ENCODE data around the gene TYMP.

- TF ChIP-seq EZH2phosphoT487 (IDR thresholded peaks at IDR 0.05; ENCODE audit: borderline replicate concordance, low read depth) (no peak), TCF12 (IDR thresholded peaks at IDR 0.05) (no peak), CTCF (IDR thresholded peaks at IDR 0.05) (peak; percentile 42), MXI1 (IDR thresholded peaks at IDR 0.05; ENCODE audit: low read depth, low read length) (no peak), FOSL2 (IDR thresholded peaks at IDR 0.05; ENCODE audit: borderline replicate concordance, low read depth) (no peak), RCOR1 (IDR thresholded peaks at IDR 0.05; ENCODE audit: low read length) (no peak), REST (IDR thresholded peaks at IDR 0.05; ENCODE audit: low read depth, low read length) (no peak), GABPA (IDR thresholded peaks at IDR 0.05; ENCODE audit: low read depth) (no peak), USF1 (IDR thresholded peaks at IDR 0.05; ENCODE audit: borderline replicate concordance, low read depth) (no peak), MEF2A (IDR thresholded peaks at IDR 0.05; ENCODE audit: borderline replicate concordance, low read depth) (no peak), YY1 (IDR thresholded peaks at IDR 0.05; ENCODE audit: low read depth) (no peak)
Measured at GRCh38 chr22:50576070-50576469, 46.3 kb upstream of the TYMP start.

Measured in SK-N-SH (cell line).